ENCODE measurements around the gene CCDC40. TPM values are rescaled to one million over a fixed set of nuclear protein-coding genes. Genes with fewer than 3 reads are reported as not detected.
A peak's percentile ranks its signal among the peaks of the same experiment; 100 is the strongest.

The CCDC40 gene
- total and polyA plus RNA-seq, 10 donors = 0.30 to 8.3 (median 2.3) TPM

- TF ChIP-seq POLR2A (IDR thresholded peaks at IDR 0.05) (no peak), CTCF (IDR thresholded peaks at IDR 0.05 in 8 of 11, conservative IDR thresholded peaks at IDR 0.05 in 3 of 11) (no peak), POLR2AphosphoS5 (IDR thresholded peaks at IDR 0.05) (no peak)
- no peaks in the 10 kb centered on the region for H3K36me3 ChIP-seq
- H3K4me3 ChIP-seq = no peak overlapping the region
- WGBS, 5 donors = 76 to 89% (median 86%) methylated on average over 29 to 37 of the region's 37 CpGs
- no peak overlapping the region for H3K27ac ChIP-seq
- peak; percentile 76 for DNase-seq
- peaks cover 0 to 3% (median 0%) of the 10 kb centered on the region in 7 donors for H3K27me3 ChIP-seq (replicated peaks in 1 of 7)
- intact Hi-C loops (cut with DNase I; ENCODE audit: low total_unique reads) = no loop called here
- peaks cover 1 to 29% (median 5%) of the 10 kb centered on the region in 6 donors for H3K4me1 ChIP-seq
- no peaks in the 10 kb centered on the region for H3K9me3 ChIP-seq
Observed at GRCh38 chr17:80095038-80095843, 58.8 kb downstream of the CCDC40 start.

- WGBS, 5 donors = 82 to 93% (median 88%) methylated on average over 10 to 16 of the region's 16 CpGs
- intact Hi-C loops (cut with DNase I; ENCODE audit: low total_unique reads) = no loop called here
- DNase-seq = peak; percentile 74
- Histone ChIP-seq H3K9me3 (no peaks in the 10 kb centered on the region), H3K27me3 (replicated peaks in 1 of 7) (peaks cover 0 to 3% (median 0%) of the 10 kb centered on the region in 7 donors), H3K36me3 (no peaks in the 10 kb centered on the region), H3K4me3 (no peak overlapping the region), H3K4me1 (peaks cover 8 to 36% (median 12%) of the 10 kb centered on the region in 6 donors), H3K27ac (no peak overlapping the region)
- no peak for TF ChIP-seq POLR2A (IDR thresholded peaks at IDR 0.05)
- no peak for TF ChIP-seq CTCF (IDR thresholded peaks at IDR 0.05 in 8 of 11, conservative IDR thresholded peaks at IDR 0.05 in 3 of 11)
- no peak for TF ChIP-seq POLR2AphosphoS5 (IDR thresholded peaks at IDR 0.05)
Observed at GRCh38 chr17:80095844-80096475, 59.5 kb downstream of the CCDC40 start.

- Histone ChIP-seq H3K4me1 (peaks cover 8 to 37% (median 14%) of the 10 kb centered on the region in 6 donors), H3K27ac (no peak overlapping the region), H3K36me3 (no peaks in the 10 kb centered on the region), H3K27me3 (replicated peaks in 1 of 7) (peaks cover 0 to 3% (median 0%) of the 10 kb centered on the region in 7 donors), H3K9me3 (no peaks in the 10 kb centered on the region), H3K4me3 (no peak overlapping the region)
- no peak for TF ChIP-seq POLR2AphosphoS5 (IDR thresholded peaks at IDR 0.05)
- no peak for TF ChIP-seq CTCF (IDR thresholded peaks at IDR 0.05 in 8 of 11, conservative IDR thresholded peaks at IDR 0.05 in 3 of 11)
- TF ChIP-seq POLR2A (IDR thresholded peaks at IDR 0.05) = no peak
- DNase-seq = peak; percentile 66
- intact Hi-C loops (cut with DNase I; ENCODE audit: low total_unique reads) = no loop called here
- WGBS, 5 donors = 83 to 91% (median 87%) methylated on average over 12 of the region's 12 CpGs
Observed at GRCh38 chr17:80096561-80097021, 60.1 kb downstream of the CCDC40 start.

GRCh38 chr17:80097127-80097621 lies 60.7 kb downstream of the CCDC40 start:
- H3K4me1 ChIP-seq = peaks cover 11 to 37% (median 19%) of the 10 kb centered on the region in 6 donors
- no peak overlapping the region for H3K4me3 ChIP-seq
- H3K36me3 ChIP-seq = no peaks in the 10 kb centered on the region
- no peaks in the 10 kb centered on the region for H3K9me3 ChIP-seq
- peak; percentile 66 for DNase-seq
- 83 to 97% (median 91%) methylated on average over 12 to 17 of the region's 17 CpGs for WGBS, 5 donors
- no peak overlapping the region for H3K27ac ChIP-seq
- intact Hi-C loops (cut with DNase I; ENCODE audit: low total_unique reads) = no loop called here
- peaks cover 0 to 3% (median 0%) of the 10 kb centered on the region in 7 donors for H3K27me3 ChIP-seq (replicated peaks in 1 of 7)
- TF ChIP-seq CTCF (IDR thresholded peaks at IDR 0.05 in 8 of 11, conservative IDR thresholded peaks at IDR 0.05 in 3 of 11) (no peak), POLR2A (IDR thresholded peaks at IDR 0.05) (no peak), POLR2AphosphoS5 (IDR thresholded peaks at IDR 0.05) (no peak)

Data from spleen (tissue), 11 donors.